ENCODE results near the gene RSU1. TPM values are rescaled to one million over a fixed set of nuclear protein-coding genes. Genes with fewer than 3 reads are reported as not detected.

The RSU1 gene
- total and polyA plus RNA-seq, 2 of the 13 experiments (the other 11 are each of a cell fraction or from before 2014, with no cell fraction given) = 32.3 to 35.1 TPM

DNA sequence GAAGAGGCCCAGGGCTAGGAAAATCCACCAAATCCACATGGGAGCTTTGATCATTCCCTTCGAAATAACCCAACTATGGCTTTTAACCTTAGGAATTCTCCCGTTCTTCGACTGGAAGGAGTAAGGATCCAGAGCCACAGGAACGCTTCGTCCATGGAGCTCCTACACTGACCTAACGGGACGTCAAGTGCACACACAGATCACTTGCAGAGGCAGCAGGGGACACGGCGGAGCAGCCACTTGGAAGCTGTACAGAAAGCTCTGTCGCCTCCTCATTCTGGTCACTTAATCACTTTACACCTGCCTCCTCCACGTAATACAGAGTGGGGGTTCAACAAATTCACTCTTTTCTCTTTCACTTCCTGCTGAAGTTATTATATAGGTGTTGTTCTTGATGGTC, 43.9 kb downstream of the RSU1 start (continued):
- TF ChIP-seq, protein P1, sequence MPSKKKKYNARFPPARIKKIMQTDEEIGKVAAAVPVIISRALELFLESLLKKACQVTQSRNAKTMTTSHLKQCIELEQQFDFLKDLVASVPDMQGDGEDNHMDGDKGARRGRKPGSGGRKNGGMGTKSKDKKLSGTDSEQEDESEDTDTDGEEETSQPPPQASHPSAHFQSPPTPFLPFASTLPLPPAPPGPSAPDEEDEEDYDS (CRISPR knock-in tag; IDR thresholded peaks at IDR 0.05) = no peak
- no peak for TF ChIP-seq FOXP1 (IDR thresholded peaks at IDR 0.05)
- no peak for TF ChIP-seq FOXP1 (CRISPR knock-in tag; IDR thresholded peaks at IDR 0.05)

DNA sequence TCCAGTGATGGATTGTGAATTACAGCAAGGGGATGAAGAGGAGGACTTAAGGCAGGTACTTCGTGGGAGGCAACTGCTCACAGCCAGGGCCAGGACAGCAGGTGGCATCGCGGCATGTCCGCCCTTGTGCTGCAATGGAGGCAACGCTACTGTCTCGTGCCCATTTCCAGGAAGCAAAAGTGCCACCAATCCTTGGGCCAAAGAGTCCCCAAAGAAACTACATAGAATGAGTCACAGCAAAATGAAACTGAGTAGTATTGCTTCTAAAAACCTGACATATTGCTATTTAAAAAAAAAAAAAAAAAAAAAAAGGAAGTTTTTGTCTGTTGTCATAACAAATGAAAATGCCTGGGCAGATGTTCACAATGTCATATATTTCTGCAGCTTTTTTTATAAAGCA, 46.6 kb downstream of the RSU1 start:
- Histone ChIP-seq H3K4me1 (ENCODE audit: insufficient read depth, low read length) (no peaks in the 10 kb centered on the region), H3K9me3 (ENCODE audit: low read length) (no peaks in the 10 kb centered on the region), H3K9ac (ENCODE audit: insufficient read depth, low read depth, low read length) (no peak overlapping the region), H3K27ac (ENCODE audit: extremely low read length, insufficient read depth, low read length) (no peak overlapping the region), H4K20me1 (ENCODE audit: insufficient read depth, low read length) (no peaks in the 10 kb centered on the region), H3K4me2 (ENCODE audit: low read depth, low read length) (no peak overlapping the region), H3K27me3 (ENCODE audit: control insufficient read depth in 1 of 2, insufficient read depth in 2 of 2, low read length in 2 of 2) (no peaks in the 10 kb centered on the region), H3K36me3 (replicated peaks in 1 of 2; ENCODE audit: control insufficient read depth in 1 of 2, insufficient read depth in 2 of 2, low read length in 2 of 2) (no peaks in the 10 kb centered on the region), H2AFZ (ENCODE audit: low read length) (no peak overlapping the region), H3K4me3 (replicated peaks in 1 of 3; ENCODE audit: insufficient read depth in 1 of 3, low read depth in 2 of 3, low read length in 3 of 3) (no peak overlapping the region), H3K79me2 (ENCODE audit: insufficient read depth, low read length) (no peaks in the 10 kb centered on the region)
- intact Hi-C loops (cut with micrococcal nuclease; ENCODE audit: unreplicated experiment) = no loop called here
- no peak for FAIRE-seq
- 98% methylated on average over 6 of the region's 6 CpGs for WGBS (ENCODE audit: low lambda C conversion rate)
- BruUV-seq (replicated peaks) = no TSS peak
- DNase-seq (ENCODE audit: low spot score) = no peak
- in situ Hi-C loops (cut with HindIII; ENCODE audit: extremely low pct_ligation_motif_present, low pct_unique_long_range_greater_than_20kb) = no loop called here
- POLR2A ChIA-PET = no interaction called here
- CTCF ChIA-PET (ENCODE audit: low intra/inter-chr PET ratio, low total read pairs) = no interaction called here
- ATAC-seq = no peak
- TF ChIP-seq NRL (CRISPR knock-in tag; IDR thresholded peaks at IDR 0.05; ENCODE audit: borderline replicate concordance) = no peak
- TF ChIP-seq ZNF605 (CRISPR knock-in tag; IDR thresholded peaks at IDR 0.05) = no peak
- TF ChIP-seq, protein P2, sequence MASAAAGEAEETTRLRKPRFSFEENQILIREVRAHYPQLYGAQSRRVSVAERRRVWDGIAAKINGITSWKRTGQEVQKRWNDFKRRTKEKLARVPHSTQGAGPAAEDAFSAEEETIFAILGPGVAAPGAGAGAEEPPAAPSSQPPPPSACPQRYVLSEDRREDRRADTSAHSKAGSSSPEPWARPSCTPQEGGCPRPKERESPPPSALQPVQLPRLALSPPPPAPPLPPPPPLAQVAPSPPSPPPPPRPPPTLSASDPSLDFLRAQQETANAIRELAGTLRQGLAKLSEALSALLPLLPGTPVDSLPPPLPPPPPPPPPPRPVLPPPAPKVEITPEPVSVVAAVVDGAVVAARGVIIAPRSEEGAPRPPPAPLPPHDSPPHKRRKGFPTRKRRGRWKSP (CRISPR knock-in tag; IDR thresholded peaks at IDR 0.05) = no peak
- TF ChIP-seq, protein P3, sequence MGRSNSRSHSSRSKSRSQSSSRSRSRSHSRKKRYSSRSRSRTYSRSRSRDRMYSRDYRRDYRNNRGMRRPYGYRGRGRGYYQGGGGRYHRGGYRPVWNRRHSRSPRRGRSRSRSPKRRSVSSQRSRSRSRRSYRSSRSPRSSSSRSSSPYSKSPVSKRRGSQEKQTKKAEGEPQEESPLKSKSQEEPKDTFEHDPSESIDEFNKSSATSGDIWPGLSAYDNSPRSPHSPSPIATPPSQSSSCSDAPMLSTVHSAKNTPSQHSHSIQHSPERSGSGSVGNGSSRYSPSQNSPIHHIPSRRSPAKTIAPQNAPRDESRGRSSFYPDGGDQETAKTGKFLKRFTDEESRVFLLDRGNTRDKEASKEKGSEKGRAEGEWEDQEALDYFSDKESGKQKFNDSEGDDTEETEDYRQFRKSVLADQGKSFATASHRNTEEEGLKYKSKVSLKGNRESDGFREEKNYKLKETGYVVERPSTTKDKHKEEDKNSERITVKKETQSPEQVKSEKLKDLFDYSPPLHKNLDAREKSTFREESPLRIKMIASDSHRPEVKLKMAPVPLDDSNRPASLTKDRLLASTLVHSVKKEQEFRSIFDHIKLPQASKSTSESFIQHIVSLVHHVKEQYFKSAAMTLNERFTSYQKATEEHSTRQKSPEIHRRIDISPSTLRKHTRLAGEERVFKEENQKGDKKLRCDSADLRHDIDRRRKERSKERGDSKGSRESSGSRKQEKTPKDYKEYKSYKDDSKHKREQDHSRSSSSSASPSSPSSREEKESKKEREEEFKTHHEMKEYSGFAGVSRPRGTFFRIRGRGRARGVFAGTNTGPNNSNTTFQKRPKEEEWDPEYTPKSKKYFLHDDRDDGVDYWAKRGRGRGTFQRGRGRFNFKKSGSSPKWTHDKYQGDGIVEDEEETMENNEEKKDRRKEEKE (IDR thresholded peaks at IDR 0.05) = no peak
- no peak for TF ChIP-seq ZNF34 (CRISPR knock-in tag; IDR thresholded peaks at IDR 0.05; ENCODE audit: borderline replicate concordance)
- TF ChIP-seq RAD51 (IDR thresholded peaks at IDR 0.05; ENCODE audit: borderline replicate concordance) = no peak
- no peak for TF ChIP-seq IKZF4 (CRISPR knock-in tag; IDR thresholded peaks at IDR 0.05; ENCODE audit: borderline replicate concordance, low read depth, not compliant biosample characterization)
- no peak for TF ChIP-seq PAWR (CRISPR knock-in tag; IDR thresholded peaks at IDR 0.05; ENCODE audit: borderline replicate concordance)
- no peak for TF ChIP-seq MBNL3 (CRISPR knock-in tag; conservative IDR thresholded peaks at IDR 0.05)
- TF ChIP-seq ZNF383 (CRISPR knock-in tag; IDR thresholded peaks at IDR 0.05; ENCODE audit: borderline replicate concordance) = no peak
- no peak for TF ChIP-seq NFRKB (IDR thresholded peaks at IDR 0.05)
- no peak for TF ChIP-seq ZNF331 (CRISPR knock-in tag; IDR thresholded peaks at IDR 0.05)
- TF ChIP-seq POLR2G (IDR thresholded peaks at IDR 0.05; ENCODE audit: low read depth, low read length) = no peak
- TF ChIP-seq, protein P4, sequence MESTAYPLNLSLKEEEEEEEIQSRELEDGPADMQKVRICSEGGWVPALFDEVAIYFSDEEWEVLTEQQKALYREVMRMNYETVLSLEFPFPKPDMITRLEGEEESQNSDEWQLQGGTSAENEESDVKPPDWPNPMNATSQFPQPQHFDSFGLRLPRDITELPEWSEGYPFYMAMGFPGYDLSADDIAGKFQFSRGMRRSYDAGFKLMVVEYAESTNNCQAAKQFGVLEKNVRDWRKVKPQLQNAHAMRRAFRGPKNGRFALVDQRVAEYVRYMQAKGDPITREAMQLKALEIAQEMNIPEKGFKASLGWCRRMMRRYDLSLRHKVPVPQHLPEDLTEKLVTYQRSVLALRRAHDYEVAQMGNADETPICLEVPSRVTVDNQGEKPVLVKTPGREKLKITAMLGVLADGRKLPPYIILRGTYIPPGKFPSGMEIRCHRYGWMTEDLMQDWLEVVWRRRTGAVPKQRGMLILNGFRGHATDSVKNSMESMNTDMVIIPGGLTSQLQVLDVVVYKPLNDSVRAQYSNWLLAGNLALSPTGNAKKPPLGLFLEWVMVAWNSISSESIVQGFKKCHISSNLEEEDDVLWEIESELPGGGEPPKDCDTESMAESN (CRISPR knock-in tag; conservative IDR thresholded peaks at IDR 0.05) = no peak
- TF ChIP-seq, protein P5, sequence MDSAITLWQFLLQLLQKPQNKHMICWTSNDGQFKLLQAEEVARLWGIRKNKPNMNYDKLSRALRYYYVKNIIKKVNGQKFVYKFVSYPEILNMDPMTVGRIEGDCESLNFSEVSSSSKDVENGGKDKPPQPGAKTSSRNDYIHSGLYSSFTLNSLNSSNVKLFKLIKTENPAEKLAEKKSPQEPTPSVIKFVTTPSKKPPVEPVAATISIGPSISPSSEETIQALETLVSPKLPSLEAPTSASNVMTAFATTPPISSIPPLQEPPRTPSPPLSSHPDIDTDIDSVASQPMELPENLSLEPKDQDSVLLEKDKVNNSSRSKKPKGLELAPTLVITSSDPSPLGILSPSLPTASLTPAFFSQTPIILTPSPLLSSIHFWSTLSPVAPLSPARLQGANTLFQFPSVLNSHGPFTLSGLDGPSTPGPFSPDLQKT (CRISPR knock-in tag; IDR thresholded peaks at IDR 0.05; ENCODE audit: borderline replicate concordance) = no peak

Data from HepG2 (cell line).